GM18502 (cell line): ENCODE measurements around the gene CFAP100.

Experiments used
- ATAC-seq: cut with Tn5 transposase; IDR thresholded peaks from one replicate; pipeline ENCODE4 v1.9.1; 2021; ENCODE audit warnings: mild to moderate bottlenecking; ENCODE audit not compliant: unreplicated experiment, poor library complexity

The CFAP100 gene

DNA sequence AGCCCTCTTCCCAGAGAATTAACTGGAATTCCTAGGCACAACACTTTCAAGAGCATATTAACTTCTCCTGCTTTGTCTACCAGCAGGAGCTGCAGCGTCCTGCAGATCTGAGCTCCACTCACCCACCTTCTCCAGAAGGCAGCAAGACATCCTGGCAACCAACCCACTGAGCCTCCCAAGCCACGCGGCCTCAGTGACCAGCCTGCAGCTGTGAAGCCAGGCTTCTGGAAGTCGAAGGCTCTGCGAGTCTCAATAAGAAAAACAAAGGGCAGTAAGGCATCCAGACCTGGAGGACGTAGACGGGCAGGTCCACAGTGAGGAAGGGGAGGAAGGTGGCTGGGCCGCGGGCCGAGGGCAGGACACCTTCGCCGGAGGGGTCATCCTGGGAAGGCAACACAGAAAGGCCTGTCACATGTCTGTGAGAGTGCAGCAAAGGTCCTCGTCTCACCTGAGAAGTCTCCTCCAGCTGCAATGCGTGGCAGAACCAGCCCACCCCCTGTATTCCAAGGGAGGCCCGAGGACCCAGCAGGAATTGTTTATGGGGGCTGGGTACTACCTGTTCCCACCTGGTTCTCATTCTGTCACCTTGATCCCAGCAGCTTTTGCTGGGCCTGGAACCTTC is 44.7 kb downstream of the CFAP100 start:
- no peak for ATAC-seq

- ATAC-seq: no peak
Observed at GRCh38 chr3:126439968-126440708, 45.4 kb downstream of the CFAP100 start.

DNA sequence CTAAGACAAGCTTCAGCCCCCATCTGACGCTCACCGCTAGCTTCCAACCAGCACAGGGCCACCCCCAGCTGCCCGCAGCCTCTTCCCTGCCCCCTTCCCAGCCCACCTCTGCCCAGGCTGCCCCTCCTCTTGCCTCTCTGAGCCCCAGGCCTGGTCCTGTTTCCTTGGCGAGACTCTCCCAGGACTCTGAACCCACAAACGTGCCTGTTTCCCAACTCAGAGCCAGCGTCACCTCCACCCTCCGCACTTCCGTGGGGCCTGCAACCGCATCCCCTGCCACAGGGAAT is 45.9 kb downstream of the CFAP100 start:
- ATAC-seq: no peak

DNA sequence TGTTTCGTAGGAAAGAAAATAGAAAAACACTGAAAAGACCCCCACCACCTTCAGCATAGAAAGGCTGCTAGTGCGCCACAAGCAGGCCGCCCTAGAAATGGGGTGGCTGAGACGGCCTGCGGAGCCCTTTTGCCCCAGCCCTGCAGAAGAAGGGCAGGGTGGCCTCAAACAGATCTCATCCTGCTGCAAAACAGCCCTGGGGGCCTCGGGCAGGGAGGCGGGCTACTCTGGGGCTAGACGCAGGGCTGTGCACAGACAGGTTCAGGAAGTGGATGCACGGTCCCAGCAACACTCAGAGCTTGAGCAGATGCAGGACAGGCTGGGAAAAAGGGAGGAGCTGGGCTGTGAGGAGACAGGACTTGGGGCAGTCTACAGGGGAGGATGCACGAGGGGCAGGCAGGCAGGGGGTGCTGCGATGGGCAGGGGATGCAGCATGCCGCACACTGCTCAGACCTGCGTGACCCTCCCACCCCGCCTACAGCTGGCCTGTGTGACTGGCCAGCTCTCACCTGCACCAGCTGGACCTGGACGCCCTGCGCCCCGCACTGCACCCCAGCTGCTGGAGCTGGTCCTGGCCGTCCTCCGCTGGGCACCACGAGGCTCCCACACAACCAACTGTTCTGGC is 46.7 kb downstream of the CFAP100 start:
- ATAC-seq: no peak

DNA sequence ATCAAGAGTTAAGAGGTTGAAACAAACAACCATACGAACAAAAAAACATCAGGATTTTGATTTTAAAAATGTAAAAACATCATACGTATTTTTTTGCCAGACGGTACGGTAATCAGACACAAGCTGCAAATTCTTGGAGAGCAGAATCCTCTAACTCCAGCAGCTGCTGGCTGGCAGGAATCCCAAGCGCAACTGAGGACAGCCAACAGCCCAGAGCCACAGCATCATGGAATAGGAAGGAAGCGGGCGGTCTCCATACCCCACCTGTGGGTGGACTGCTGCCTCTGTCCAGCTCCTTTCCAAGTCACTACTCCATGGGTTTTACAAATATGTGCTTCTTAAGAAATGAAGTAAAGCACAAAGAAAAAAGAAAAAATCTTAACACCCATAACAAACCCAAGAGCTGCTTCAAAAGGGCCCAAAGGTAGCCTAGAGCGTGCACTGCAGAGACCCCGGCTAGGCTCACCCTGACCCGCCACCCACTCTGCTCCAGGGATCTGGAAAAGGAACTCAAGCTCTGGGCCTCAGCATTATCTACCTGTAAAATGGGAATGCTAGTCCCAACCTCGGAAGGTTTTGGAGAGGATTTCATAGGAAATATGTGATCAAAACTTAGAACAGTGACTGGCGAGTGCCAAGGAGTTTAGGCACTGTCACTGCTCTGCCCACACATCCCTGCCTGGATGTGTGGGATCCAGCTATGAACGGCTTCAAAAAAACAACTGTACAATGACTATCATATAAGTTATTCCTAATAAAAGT is 47.6 kb downstream of the CFAP100 start:
- no peak for ATAC-seq

- ATAC-seq: no peak
Observed at GRCh38 chr3:126442856-126443242, 48.1 kb downstream of the CFAP100 start.

DNA sequence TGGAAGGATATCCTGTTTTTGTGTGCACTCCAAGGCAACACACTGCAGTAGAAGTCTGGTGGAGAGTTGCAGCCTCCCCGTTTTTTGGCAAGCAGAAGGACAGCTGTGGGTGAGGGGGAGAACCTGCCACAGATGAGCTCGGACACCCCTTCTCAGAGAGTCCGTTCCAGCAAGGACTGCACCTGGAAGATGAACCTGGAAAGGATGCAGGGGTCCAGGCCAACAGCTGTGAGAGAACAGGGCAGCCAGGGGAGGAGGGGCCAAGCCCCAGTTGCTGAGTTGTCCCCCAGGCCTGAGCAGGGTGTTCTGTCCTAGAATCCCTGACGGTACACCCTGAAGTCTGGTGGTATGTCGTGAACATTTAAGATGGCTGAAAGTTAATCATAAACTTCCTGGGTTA is 50.8 kb downstream of the CFAP100 start:
- no peak for ATAC-seq

DNA sequence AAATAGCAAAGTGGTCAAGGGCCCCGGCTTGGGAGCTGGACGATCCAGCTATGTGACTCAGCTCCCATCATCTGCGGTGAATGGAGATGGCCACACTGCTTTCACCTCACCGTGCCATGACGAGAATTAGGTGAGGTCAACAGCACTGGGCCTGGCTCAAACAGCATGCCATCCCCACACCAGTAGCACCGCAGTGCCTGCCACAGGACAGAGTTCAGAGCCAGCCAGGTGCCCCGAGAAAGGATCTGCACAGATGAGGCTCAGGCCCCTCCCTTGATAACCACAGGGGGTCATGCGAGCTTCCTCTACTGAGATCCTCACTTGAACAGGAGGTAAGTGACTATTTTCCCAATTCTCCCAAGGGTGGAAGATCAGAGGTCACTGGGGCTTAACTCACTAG is 51.6 kb downstream of the CFAP100 start:
- ATAC-seq: no peak

- ATAC-seq: no peak
Observed at GRCh38 chr3:126446791-126447190, 52.1 kb downstream of the CFAP100 start.

DNA sequence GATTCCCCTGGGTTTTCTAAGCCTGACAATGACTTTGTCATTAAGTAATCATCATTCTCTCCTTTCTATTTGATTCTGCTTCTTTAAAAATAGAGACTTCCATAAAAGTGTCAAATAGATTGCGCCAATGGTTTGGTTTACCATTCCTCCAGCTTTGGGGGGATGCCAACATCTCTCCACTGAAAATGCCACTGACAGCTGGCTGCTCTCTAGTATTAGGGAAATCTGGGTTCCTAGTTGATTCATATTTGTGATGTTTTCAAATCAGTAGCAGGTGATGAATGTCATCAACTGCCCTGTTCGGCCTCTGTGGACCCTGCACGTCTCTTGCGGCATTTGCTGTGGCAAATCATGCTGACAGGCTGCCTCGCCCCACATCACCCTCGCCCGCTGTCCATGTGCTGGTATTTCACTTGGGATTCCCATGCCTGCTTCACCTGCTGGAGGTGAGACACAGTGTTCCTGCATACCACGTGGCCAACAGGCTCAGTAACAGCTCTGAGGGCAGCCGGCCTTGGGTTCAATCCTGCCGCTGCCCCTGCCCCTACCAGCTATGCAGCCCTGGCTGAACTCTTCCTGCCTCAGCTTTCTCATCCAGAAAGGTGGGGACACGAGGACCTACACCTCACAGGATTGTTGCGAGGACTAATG is 52.9 kb downstream of the CFAP100 start:
- no peak for ATAC-seq

DNA sequence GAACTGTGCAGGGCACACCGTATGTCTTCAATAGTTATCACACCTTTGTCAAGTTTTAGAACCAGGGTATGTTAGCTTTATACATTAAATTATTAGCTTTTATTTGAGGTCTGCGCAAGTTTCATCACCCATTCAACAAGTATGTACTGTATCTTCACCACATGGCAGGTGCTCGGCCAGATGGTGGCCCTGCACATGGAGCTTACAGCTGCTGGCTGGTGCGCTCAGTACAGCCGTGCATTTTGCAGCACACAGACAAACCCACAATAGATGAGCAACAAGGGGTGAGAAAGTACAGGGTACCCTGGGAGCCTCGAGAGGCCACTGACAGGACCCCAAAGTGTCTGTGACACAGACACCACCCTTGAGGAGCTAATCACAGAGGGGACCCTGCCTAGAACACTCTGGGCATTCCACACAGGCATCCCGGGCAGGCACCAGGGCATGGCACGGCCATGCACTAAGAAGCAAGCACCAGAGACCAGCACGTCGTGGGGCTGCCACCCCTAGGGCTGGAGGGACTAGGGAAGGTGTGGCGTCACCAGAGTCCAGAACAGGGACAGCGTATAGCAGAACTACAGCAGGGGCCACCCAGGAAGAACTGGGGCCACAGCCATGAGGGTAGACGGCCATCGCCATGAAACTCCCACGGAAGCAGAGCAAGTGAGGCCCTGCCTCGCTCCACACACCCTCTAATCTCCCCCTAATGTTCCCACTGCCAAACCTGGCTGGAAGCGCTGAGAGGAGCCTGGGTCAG is 53.6 kb downstream of the CFAP100 start:
- ATAC-seq: no peak

DNA sequence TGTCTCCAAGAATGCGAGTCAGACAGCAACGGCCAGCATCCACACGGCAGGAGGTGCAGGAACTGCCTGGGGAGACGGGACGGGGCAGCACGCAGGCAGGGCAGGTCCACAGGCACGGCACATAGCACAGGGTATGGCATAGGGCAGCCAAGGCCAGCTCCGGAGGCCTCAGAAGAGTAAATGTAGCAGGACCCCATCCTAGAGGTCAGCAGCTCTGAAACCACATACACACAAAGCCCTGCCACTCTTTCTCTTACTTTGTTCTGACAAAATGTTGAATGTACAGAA is 54.1 kb downstream of the CFAP100 start:
- ATAC-seq: no peak

DNA sequence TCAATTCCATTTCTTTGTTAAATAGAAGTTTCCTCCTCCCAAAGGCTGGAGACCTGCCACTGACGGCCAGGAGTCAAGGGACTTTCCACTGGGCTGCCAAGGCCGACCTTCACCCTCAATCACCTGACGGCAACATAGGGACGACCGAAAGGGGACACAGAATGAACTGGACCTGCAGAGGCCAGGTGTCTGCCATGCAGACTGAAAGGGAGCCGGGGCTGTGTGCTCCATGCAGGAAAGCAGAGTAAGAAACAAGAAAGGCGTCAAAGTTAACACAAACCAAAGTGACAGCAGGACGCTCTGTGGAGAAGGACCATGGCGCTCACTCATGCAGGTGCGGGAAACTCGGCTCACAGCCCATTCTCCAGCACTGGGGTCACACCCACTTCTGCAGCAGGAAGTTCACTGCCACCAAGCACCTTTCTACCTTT is 54.9 kb downstream of the CFAP100 start:
- ATAC-seq: no peak

DNA sequence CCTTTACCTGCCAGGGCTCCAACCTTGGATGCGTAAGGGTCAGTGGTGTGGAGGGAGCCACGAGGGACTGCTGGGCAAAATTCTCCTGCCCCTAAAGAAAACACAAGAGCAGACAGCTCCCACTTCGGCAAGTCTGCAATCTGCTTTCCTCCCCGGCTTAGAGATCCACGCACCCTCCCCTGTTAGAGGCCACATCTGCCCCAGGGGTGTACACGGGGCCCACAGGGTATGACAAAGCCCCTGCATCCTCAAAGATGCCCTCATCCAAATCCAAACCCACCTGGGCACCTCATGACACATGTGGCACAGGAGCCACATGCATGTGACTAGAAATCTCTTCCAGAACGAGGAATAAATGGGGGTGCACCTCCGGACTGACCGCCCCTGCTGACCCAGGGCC is 55.5 kb downstream of the CFAP100 start:
- no peak for ATAC-seq

DNA sequence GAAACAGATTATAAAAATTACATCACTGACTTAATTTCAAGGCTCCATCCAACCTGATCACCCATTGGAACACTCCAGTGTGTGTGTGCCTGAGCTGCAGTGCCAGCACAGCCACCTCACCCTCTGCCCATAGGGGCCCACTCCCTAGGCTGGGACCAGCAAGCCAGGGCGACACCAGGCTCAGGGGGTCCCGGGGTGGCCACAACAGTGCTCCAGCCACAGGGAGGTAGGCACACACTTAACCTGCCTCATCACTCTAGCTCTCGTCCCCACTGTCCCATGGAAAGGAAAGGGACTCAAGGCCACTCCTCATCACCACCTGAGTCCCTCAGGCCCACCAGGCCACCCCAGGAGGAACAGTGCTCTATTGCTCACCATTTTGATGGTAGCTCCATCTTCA is 56.0 kb downstream of the CFAP100 start:
- ATAC-seq: no peak

DNA sequence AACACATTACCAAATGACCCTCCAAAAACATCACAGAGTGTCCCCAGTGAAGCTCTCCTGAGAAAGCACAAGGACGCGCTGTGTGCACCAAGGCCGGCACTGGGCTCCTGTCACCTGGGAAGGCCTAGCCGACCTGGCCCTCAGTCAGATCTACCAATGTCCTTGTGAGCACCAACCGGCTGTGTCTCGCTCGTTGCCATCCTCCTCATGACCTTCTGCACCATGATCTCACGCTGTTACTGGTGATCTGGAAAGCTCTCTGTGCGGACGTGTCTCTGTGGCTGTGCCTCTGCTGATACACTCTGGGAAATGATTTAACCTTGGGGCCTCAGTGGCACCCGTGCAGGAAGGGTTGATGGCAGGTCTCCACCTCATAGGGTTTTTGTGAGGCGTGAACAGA is 56.8 kb downstream of the CFAP100 start:
- no peak for ATAC-seq

DNA sequence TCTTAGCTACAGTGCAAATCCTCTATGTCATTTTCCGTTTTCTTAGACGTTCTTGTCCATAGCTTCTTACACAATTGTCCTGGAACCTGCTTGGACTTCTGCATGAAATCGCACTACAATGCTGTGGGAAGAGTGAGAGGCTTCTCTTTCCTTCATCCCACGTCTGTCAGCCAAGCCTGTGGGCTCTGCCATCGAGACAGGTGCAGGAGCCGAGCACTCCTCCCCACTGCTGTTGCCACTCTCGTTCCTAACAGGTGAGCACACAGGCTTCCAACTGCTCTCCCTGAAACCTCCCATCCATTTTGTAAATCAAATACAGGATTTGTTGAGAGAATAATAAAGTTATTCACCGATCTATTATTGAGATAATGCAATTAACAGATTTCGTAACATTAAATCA is 57.5 kb downstream of the CFAP100 start:
- ATAC-seq: no peak

GRCh38 chr3:126454025-126454424 is 59.3 kb downstream of the CFAP100 start:
- ATAC-seq: no peak

- no peak for ATAC-seq
Observed at GRCh38 chr3:126454437-126455198, 59.9 kb downstream of the CFAP100 start.

GRCh38 chr3:126456211-126456610 is 61.5 kb downstream of the CFAP100 start:
- ATAC-seq: no peak
